H54 (cell line): ENCODE data around the gene CYP8B1.

Experiments
- DNase-seq: peaks from one replicate; pipeline ENCODE4 v3.0.0; 2011; ENCODE audit warnings: low spot score, mixed read lengths; ENCODE audit not compliant: insufficient read length
- FAIRE-seq: peaks from 3 replicates; lab custom pipeline; 2011; peaks lifted over from hg19 to GRCh38; lab: Jason Lieb, UNC
- POLR2A ChIP-seq: IDR thresholded peaks from 2 replicates; pipeline ENCODE4 v1.6.1; 2011; ENCODE audit warnings: low read depth, mild to moderate bottlenecking, low read length

CYP8B1 gene

DNA sequence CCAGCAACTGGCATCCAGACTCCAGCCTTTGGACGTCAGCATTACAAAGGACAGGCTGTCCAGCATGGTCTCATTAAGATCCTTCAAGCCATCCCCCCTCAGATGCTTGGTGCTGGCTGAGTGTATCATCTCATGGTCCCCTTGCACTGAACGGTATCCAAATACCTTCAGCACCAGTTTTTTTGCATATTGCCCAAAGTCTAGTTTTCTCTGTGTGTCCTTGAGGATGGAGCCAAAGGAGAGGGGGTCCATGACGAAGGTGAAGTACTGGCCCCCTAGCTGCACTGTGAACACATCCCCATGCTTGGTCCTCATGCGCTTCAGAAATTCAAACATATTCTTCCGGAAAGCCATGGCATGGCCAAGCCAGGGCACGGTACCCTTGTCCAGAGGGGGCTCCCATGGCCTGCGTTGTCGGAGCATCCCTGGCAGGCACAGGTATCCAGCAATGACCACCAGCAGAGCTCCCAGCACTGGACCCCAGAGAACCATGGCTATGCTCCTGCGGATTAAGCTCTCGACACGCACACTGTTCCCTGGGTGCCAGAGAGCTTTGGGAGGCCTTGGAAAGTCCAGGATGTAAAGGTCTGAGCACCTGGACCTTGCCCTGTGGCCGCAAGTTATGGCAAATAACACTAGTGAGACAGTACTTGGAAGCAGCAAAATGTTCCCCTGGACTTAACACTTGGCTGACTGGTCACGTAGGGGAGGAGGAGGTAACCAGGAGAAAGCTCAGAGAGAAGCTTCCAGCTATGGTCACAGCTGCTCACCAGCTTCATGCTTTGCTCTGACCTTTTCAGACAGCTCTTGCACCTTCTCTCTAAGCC lies at the start of gene CYP8B1:
TSS of gene CYP8B1 (minus strand) at position 555 of the 827 bp plus-strand sequence. CDS start at position 492, 63 bp downstream.
- TF ChIP-seq POLR2A = no peak
- no peak for FAIRE-seq
- no peak for DNase-seq

DNA sequence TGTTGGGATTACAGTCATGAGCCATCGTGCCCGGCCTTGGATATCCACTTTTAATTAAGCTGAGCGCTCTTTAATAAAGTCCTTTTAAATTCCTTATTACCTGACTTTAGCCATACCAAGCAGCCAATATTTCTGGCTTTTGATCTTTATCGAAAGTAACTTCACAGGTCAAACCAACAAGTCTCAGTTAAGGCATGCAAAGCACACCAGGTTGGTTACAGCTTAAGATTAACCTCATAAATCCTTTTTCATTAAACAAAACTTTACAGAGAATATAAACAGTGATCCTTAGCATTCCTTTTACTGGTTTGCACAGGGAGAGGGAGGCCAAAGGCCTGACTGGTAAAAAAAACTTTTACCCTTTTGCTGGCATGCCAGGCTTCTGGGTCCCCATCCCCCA lies 47.9 kb upstream of the CYP8B1 start:
- DNase-seq (no peak), FAIRE-seq (no peak)
- no peak for TF ChIP-seq POLR2A

GRCh38 chr3:42914771-42915515 lies 39.3 kb upstream of the CYP8B1 start:
- FAIRE-seq = no peak
- DNase-seq = no peak
- no peak for TF ChIP-seq POLR2A

DNA sequence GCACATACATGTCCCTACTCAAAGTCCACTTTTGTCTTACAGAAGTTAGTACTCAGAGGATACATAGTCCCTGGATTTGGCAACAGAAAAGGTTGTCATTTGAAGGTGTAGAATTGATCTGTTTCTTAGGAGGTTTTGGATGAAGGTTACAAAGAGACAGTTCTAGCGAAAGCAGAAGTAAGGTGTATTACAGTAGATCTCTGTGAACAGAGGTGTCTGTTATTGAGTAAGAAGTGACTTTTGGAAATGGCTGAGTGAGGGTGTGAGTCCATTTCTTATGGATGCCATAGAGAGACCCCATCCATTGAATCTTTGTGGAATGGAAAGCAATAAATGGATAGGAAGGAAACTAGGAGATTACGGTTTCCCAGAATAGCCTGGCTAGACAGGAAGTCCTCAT lies 35.9 kb upstream of the CYP8B1 start:
- TF ChIP-seq POLR2A = no peak
- no peak for FAIRE-seq
- no peak for DNase-seq

GRCh38 chr3:42908675-42909074 lies 33.0 kb upstream of the CYP8B1 start:
- no peak for FAIRE-seq
- no peak for DNase-seq

GRCh38 chr3:42906848-42907183 lies 31.1 kb upstream of the CYP8B1 start:
- FAIRE-seq = no peak
- DNase-seq = no peak
- TF ChIP-seq POLR2A = no peak

More at GRCh38 chr3:42908675-42909074, 33.0 kb upstream of the CYP8B1 start:
- TF ChIP-seq POLR2A = no peak

DNA sequence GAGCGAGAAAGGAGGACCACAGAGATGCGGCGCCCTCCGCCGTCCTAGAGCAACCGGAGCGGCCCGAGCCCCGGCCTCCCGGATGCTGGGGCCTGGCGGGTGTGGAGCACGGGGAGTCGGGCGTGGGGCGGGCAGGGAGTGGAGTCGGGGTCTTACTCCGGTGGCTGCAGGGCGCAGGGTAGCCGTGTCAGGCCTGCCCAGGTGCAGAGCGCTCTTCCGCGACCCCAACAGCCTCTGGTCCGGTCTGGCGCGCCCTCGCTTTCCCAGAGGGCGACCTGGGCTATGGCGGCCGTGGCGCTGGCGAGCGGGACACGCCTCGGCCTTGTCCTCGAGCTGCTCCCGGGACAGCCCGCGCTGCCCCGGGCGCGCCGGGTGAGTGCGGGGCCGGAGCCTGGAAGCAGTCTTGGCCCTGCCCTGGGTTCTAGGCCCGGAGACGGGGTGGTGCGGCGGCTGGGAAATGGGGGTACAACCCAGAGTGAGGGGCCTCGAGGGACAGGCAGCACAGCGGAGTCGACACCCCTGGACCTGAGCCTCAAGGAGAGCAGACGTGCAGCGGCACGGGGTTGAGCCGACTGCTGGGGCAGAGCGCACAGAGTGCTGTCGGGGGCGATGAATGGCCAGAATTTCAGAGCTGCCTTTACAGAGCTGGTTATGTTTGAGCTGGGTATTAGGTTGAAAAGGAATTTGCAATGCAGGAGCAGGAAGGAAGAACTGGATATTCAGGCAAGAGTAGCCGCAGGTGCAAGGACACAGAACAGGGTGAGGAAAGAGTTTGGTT lies 30.6 kb upstream of the CYP8B1 start, which contains the start of gene ZNF662:
TSS of gene ZNF662 (plus strand) at position 73 of the 778 bp plus-strand sequence. CDS start 1,973 bp downstream, outside the sequence.
- FAIRE-seq = no peak
- no peak for DNase-seq
- TF ChIP-seq POLR2A = no peak

DNA sequence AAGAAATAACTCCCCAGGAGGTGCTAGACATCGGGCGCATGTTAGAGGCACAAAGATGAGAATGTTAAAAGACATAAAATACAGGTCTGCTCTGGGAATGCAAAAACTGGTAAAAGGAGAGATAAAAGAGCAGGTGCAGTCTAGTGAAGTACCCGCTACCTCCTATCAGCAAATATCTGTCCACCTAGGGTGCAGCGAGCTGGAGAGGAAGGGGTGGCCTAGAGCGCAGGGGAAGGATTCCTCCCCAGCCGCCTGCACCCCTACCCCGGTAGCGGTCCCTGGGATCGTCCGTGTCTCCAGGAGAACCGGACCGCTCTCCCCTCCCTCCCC lies 30.0 kb upstream of the CYP8B1 start:
- no peak for DNase-seq
- TF ChIP-seq POLR2A = no peak
- no peak for FAIRE-seq

GRCh38 chr3:42904076-42904475 lies 28.4 kb upstream of the CYP8B1 start:
- no peak for TF ChIP-seq POLR2A
- FAIRE-seq (no peak), DNase-seq (no peak)

GRCh38 chr3:42902257-42902656 lies 26.6 kb upstream of the CYP8B1 start:
- FAIRE-seq = no peak
- TF ChIP-seq POLR2A = no peak
- DNase-seq = no peak

DNA sequence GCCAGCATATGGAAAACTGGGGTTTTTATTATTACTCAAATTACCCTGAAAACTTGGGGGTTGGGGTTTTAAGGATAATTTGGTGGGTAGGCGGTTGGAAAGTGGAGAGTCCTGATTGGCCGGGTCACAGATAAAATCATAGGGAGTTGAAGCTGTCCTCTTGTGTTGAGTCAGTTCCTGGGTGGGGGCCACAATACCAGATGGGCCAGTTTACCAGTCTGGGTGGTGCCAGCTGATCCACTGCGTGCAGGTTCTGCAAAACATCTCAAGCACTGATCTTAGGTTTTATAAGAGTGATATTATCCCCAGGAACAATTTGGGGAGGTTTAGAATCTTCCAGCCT lies 25.4 kb upstream of the CYP8B1 start:
- FAIRE-seq = no peak
- DNase-seq = no peak
- TF ChIP-seq POLR2A = no peak

DNA sequence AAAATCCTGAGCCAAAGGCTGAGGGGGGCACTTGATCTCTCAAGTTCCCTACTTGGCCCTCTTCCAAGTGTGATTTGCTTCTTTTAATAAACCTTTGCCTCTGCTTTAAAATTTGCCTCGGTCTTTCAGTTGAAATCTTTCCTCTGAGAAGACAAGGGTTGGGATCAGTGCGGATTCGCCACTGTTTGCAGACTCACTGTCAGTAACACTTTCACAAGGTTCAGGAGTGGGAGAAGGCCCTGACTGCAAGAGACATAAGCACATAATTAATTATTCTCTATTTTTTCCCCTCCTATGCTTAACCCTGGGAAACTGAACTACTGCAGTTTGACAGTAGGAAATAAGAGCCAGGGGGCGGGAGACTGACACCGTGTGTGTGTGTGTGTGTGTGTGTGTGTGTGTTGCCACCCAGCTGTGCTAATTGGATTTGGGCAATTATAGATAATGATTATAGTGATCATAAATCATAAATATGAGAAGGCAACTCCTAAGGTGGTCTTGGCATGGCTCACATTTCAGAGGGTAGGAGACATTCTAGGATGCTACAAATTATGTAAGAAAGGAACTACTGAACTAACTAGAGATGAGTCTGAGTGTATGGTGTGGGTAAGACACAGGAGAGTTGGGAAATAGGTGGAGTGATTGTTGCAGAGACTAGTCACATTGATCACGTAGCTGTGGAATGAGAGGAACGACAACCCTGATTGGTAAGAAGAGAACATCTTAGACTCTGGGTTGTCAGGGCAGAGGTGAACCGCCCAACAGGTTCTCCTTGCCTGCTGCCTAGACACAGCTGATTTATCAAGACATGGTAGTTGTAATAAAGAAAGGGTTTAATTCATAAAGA lies 24.8 kb upstream of the CYP8B1 start:
- DNase-seq = no peak
- TF ChIP-seq POLR2A = no peak
- FAIRE-seq = no peak

DNA sequence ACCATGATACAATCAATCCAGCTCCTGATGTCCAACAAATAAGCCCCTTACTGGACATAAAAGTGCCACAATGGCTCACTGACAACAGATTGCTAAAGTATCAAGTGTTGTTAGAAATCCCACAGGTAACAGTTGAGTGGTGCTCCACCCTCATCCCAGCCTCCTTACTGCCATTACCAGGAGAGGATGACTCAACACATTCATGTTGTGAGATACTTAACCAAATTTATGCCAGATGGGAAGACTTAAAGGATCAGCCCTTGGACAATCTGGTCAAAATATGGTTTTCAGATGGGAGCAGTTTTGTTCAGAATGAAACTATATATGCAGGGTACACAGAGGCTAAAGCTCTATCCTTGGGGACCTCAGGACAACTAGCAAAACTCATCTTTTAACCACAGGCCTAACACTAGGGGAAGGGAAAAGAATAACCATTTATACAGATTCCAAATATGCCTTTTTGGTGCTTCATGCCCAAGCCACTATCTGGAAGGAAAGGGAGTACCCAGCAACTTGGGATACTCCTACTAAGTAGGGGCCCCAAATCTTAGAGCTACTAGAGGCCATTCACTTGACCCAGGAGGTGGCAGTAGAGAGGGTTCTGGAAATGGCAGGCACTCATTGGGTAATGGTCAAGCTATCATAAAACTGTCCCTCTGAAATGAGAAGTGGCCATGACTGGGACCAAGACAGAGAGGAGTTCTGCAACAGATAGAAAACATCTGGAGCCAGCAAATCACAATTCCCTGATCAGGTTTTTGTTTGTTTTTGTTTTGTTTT lies 23.4 kb upstream of the CYP8B1 start:
- FAIRE-seq (no peak), DNase-seq (no peak)
- no peak for TF ChIP-seq POLR2A

GRCh38 chr3:42895580-42895868 lies 19.8 kb upstream of the CYP8B1 start:
- FAIRE-seq (no peak), DNase-seq (no peak)
- TF ChIP-seq POLR2A = no peak
